ENCODE measurements around the gene PTPMT1. TPM values are rescaled to one million over a fixed set of nuclear protein-coding genes. Genes with fewer than 3 reads are reported as not detected.
A peak's percentile ranks its signal among the peaks of the same experiment; 100 is the strongest.

The PTPMT1 gene
- total RNA-seq, 2 donors from 2014 or later, result 33.1 to 57.4 TPM

GRCh38 chr11:47578524-47579494, 13.4 kb downstream of the PTPMT1 start, which contains the start of the genes KBTBD4 and NDUFS3:
Gene KBTBD4 (minus strand): TSS chr11:47578970. CDS start chr11:47578951, 19 bp downstream.
Gene NDUFS3 (plus strand): TSS chr11:47579074. CDS start chr11:47579092, 18 bp downstream.
- H3K27me3 Mint-ChIP-seq, result no peaks in the 10 kb centered on the region
- peak within 1 kb of the TSS; percentile 94 for H3K4me3 Mint-ChIP-seq
- peak within 1 kb of the TSS; percentile 86 to 89 for H3K27ac Mint-ChIP-seq
- ATAC-seq (peak; percentile 98), DNase-seq (ENCODE audit: low spot score) (peak; percentile 91)
- H3K36me3 Mint-ChIP-seq, result peaks cover 19% of the 10 kb centered on the region
- H3K4me1 Mint-ChIP-seq (ENCODE audit: low read depth in 2 of 2), result peaks cover 27 to 29% of the 10 kb centered on the region in 2 donors
- no peaks in the 10 kb centered on the region for H3K9me3 Mint-ChIP-seq

- Mint-ChIP-seq H3K27me3 (no peaks in the 10 kb centered on the region), H3K36me3 (peaks cover 19% of the 10 kb centered on the region), H3K9me3 (no peaks in the 10 kb centered on the region), H3K27ac (no peak overlapping the region), H3K4me1 (ENCODE audit: low read depth in 2 of 2) (peaks cover 16 to 19% of the 10 kb centered on the region in 2 donors), H3K4me3 (no peak overlapping the region)
- peak; percentile 35 for DNase-seq (ENCODE audit: low spot score)
- ATAC-seq, result no peak
Observed at GRCh38 chr11:47583844-47584243, 18.4 kb downstream of the PTPMT1 start.

GRCh38 chr11:47586098-47586855, 20.9 kb downstream of the PTPMT1 start, which contains the start of gene FAM180B:
Gene FAM180B (plus strand): TSS chr11:47586678. CDS start chr11:47586769, 91 bp downstream.
- H3K27ac Mint-ChIP-seq, result no peak within 1 kb of the TSS
- peaks cover 0 to 11% of the 10 kb centered on the region in 2 donors for H3K4me1 Mint-ChIP-seq (ENCODE audit: low read depth in 2 of 2)
- H3K9me3 Mint-ChIP-seq, result no peaks in the 10 kb centered on the region
- ATAC-seq (peak; percentile 19 to 25), DNase-seq (ENCODE audit: low spot score) (peak; percentile 61)
- no peak within 1 kb of the TSS for H3K4me3 Mint-ChIP-seq
- H3K27me3 Mint-ChIP-seq, result no peaks in the 10 kb centered on the region
- H3K36me3 Mint-ChIP-seq, result peaks cover 10% of the 10 kb centered on the region

DNA sequence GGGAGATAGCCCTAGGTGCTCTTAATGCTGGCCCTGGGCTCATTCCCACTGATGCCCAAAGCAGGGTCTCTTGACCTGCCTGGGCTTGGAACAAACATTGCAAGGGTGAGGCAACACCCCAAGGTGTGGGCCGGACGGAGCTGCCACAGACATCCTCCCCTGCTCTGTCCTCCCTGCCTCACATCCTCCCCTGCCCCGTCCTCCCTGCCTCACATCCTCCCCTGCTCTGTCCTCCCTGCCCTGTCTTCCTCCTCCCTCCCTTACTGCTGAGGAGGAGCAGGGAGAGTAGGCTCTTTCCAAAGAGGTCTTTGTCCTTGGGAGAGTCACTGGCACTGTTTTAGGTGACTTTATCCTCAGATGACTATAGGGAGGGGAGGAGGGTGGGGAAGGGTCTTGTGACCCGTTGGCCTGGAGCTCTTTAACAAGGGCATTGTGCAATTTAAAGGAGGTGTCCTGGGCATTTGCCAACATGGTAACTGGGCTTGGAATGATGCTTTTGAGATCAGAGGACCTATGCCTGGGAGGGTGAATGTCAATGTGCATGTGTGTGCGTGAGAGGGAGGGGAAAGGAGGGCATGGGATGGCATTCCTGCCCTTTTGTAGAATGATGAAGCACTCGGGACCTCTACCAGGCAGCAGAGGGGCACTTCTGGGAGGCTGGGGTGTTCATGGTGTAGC, 21.8 kb downstream of the PTPMT1 start:
- H3K9me3 Mint-ChIP-seq, result no peaks in the 10 kb centered on the region
- H3K27me3 Mint-ChIP-seq, result no peaks in the 10 kb centered on the region
- peaks cover 0 to 13% of the 10 kb centered on the region in 2 donors for H3K4me1 Mint-ChIP-seq (ENCODE audit: low read depth in 2 of 2)
- ATAC-seq (peak; percentile 8 to 10), DNase-seq (ENCODE audit: low spot score) (peak; percentile 15)
- H3K27ac Mint-ChIP-seq, result no peak overlapping the region
- peaks cover 10% of the 10 kb centered on the region for H3K36me3 Mint-ChIP-seq
- no peak overlapping the region for H3K4me3 Mint-ChIP-seq

DNA sequence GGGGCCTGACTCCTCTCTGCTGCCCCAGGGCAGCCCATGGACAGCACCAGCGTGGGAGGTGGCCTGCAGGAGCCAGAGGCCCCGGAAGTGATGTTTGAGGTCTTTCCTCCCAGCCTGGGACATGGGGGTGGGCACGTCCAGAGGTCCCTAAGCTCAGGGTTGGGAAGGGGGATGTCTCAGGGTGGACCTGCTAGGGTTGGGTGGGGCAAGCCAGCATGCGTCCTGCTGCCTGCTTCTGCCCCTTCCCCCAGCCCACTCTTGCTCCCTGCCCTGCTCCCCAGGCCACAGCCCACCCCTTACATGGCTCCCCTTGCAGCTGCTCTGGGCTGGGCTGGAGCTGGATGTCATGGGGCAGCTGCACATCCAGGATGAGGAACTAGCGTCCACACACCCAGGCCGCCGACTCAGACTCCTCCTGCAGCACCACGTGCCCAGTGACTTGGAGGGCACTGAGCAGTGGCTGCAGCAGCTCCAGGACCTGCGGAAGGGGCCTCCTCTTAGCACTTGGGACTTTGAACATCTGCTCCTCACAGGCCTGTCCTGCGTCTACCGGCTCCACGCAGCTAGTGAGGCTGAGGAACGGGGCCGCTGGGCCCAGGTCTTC, 22.4 kb downstream of the PTPMT1 start:
- Mint-ChIP-seq H3K4me3 (no peak overlapping the region), H3K27ac (no peak overlapping the region), H3K9me3 (no peaks in the 10 kb centered on the region), H3K27me3 (peaks cover 0 to 3% of the 10 kb centered on the region in 2 donors), H3K4me1 (ENCODE audit: low read depth in 2 of 2) (peaks cover 0 to 11% of the 10 kb centered on the region in 2 donors), H3K36me3 (peaks cover 10% of the 10 kb centered on the region)
- DNase-seq (ENCODE audit: low spot score), result peak; percentile 54
- no peak for ATAC-seq

- no peak overlapping the region for H3K4me3 Mint-ChIP-seq
- DNase-seq (ENCODE audit: low spot score), result peak; percentile 25
- peaks cover 7% of the 10 kb centered on the region in 2 donors for H3K27me3 Mint-ChIP-seq
- H3K4me1 Mint-ChIP-seq (ENCODE audit: low read depth in 2 of 2), result peaks cover 0 to 8% of the 10 kb centered on the region in 2 donors
- H3K27ac Mint-ChIP-seq, result no peak overlapping the region
- peaks cover 2% of the 10 kb centered on the region for H3K36me3 Mint-ChIP-seq
- no peaks in the 10 kb centered on the region for H3K9me3 Mint-ChIP-seq
- no peak for ATAC-seq
Observed at GRCh38 chr11:47589118-47589517, 23.7 kb downstream of the PTPMT1 start.

DNA sequence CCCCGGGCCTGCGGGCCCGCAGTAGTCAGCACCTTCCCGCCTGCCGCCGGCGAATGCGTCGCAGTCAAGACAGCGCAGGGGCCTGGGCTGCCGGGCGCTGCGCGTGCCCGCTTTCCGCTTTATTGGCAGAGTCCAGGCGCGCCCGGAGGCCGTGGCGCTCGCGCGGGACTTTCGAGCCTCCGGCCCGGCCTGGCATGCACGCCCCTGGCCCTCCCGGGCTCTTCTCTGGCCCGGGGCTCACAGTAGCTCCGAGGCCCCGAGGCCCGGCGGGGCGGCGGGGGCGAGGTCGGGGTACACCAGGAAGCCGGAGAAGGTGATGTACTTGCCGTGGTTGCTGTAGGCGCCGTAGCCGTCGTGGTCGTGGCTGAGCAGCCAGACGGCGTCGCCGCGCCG, 24.2 kb downstream of the PTPMT1 start:
- Mint-ChIP-seq H3K9me3 (no peaks in the 10 kb centered on the region), H3K36me3 (no peaks in the 10 kb centered on the region), H3K4me3 (no peak overlapping the region), H3K4me1 (ENCODE audit: low read depth in 2 of 2) (peaks cover 0 to 10% of the 10 kb centered on the region in 2 donors), H3K27me3 (peaks cover 10 to 12% of the 10 kb centered on the region in 2 donors), H3K27ac (no peak overlapping the region)
- no peak for DNase-seq (ENCODE audit: low spot score)
- no peak for ATAC-seq

- no peak for ATAC-seq
- no peak overlapping the region for H3K4me3 Mint-ChIP-seq
- H3K9me3 Mint-ChIP-seq, result no peaks in the 10 kb centered on the region
- H3K4me1 Mint-ChIP-seq (ENCODE audit: low read depth in 2 of 2), result peaks cover 0 to 10% of the 10 kb centered on the region in 2 donors
- no peak overlapping the region for H3K27ac Mint-ChIP-seq
- peaks cover 14 to 18% of the 10 kb centered on the region in 2 donors for H3K27me3 Mint-ChIP-seq
- no peaks in the 10 kb centered on the region for H3K36me3 Mint-ChIP-seq
- DNase-seq (ENCODE audit: low spot score), result no peak
Observed at GRCh38 chr11:47589977-47590861, 24.8 kb downstream of the PTPMT1 start.

DNA sequence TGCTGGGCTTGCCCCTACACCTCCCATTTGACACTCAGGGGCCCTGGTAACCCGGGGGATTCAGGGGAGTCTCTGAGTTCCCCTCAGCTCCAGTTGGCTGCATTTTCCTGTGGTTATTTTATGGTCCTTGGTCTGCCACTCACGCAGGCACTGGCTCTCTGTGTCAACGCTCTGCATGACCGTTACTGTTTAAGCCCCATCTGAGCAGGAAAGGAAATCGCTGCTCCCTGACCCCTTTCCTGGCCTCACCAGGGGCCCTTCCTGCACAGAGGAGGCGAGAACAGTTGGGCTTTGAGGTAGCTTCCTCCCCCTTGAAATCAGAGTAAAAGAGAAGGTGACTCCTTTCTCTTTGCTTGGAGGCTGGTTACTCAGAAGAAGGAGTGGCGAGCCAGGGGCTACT, 26.4 kb downstream of the PTPMT1 start:
- peaks cover 21 to 28% of the 10 kb centered on the region in 2 donors for H3K27me3 Mint-ChIP-seq
- DNase-seq (ENCODE audit: low spot score), result no peak
- peak in 1 of 2 donors; percentile 33 for ATAC-seq
- H3K4me3 Mint-ChIP-seq, result no peak overlapping the region
- no peaks in the 10 kb centered on the region for H3K9me3 Mint-ChIP-seq
- H3K27ac Mint-ChIP-seq, result no peak overlapping the region
- H3K36me3 Mint-ChIP-seq, result no peaks in the 10 kb centered on the region
- peaks cover 0 to 10% of the 10 kb centered on the region in 2 donors for H3K4me1 Mint-ChIP-seq (ENCODE audit: low read depth in 2 of 2)

DNA sequence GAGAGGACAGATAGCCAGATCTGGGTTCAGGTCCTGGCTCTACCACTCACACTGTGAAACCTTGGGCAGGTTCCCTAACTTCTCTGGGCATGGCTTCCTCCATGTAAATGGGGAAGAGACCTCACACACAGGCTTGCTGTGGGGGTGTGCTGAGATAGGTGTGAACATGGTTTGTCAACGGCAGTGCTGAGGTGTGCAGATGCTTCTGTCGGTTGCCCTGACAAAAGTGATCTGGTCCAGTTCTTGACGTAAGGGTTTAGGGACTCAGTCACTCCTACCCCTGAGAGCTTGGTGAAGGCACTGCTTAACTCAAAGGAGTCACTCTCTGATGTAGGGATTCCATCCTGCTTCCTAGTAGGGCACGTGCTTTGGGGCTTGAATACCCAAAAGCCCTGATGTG, 26.9 kb downstream of the PTPMT1 start:
- Mint-ChIP-seq H3K4me1 (ENCODE audit: low read depth in 2 of 2) (peaks cover 0 to 10% of the 10 kb centered on the region in 2 donors), H3K36me3 (no peaks in the 10 kb centered on the region), H3K27ac (no peak overlapping the region), H3K27me3 (peaks cover 21 to 28% of the 10 kb centered on the region in 2 donors), H3K4me3 (no peak overlapping the region), H3K9me3 (no peaks in the 10 kb centered on the region)
- ATAC-seq (peak in 1 of 2 donors; percentile 21), DNase-seq (ENCODE audit: low spot score) (no peak)

DNA sequence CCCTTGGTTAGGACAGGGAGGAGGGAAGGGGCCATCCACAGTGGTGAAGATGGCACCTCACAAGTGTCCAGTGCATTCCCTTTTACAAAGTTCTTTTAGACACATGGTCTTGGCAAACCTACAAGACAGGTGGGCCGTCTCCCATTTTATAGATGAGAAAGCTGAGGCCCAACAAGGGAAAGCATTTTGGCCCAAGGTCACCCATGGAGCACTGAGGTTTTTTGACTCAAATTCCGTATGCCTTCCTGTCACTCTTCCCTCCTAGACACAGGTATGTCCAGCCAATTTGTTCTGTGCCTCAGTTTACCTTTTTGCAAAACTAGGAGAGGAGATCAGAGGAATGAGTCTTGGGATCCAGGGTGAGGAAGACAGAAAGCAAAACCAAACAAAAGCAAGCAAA, 27.6 kb downstream of the PTPMT1 start:
- ATAC-seq (no peak), DNase-seq (ENCODE audit: low spot score) (no peak)
- peaks cover 21 to 28% of the 10 kb centered on the region in 2 donors for H3K27me3 Mint-ChIP-seq
- H3K27ac Mint-ChIP-seq, result no peak overlapping the region
- H3K9me3 Mint-ChIP-seq, result no peaks in the 10 kb centered on the region
- H3K4me1 Mint-ChIP-seq (ENCODE audit: low read depth in 2 of 2), result peaks cover 0 to 7% of the 10 kb centered on the region in 2 donors
- H3K36me3 Mint-ChIP-seq, result no peaks in the 10 kb centered on the region
- H3K4me3 Mint-ChIP-seq, result no peak overlapping the region

- Mint-ChIP-seq H3K4me1 (ENCODE audit: low read depth in 2 of 2) (peaks cover 0 to 7% of the 10 kb centered on the region in 2 donors), H3K36me3 (no peaks in the 10 kb centered on the region), H3K9me3 (no peaks in the 10 kb centered on the region), H3K27me3 (peaks cover 21 to 28% of the 10 kb centered on the region in 2 donors), H3K4me3 (no peak overlapping the region), H3K27ac (no peak overlapping the region)
- no peak for ATAC-seq
- no peak for DNase-seq (ENCODE audit: low spot score)
Observed at GRCh38 chr11:47593492-47593933, 28.1 kb downstream of the PTPMT1 start.
